C4-2B (cell line): Measurements from ENCODE around the gene HDGFL3.
"Not testable (repeated sequence)": the region's sequence is repeated elsewhere in the genome, so short reads cannot be mapped to it uniquely, and the experiment has no call there.

Experiments
- H3K27ac ChIP-seq: fragments of 450-650 bp; 2 replicates; pipeline ENCODE4 v1.5.1; 2017
- ZFX ChIP-seq: fragments of 450-650 bp; IDR thresholded peaks from 2 replicates; pipeline ENCODE4 v1.6.1; 2017
- TF ChIP-seq, protein P1 (sequence below): fragments of 450-650 bp; conservative IDR thresholded peaks from 2 replicates; pipeline ENCODE4 v1.5.1; 2017; ENCODE audit warnings: mild to moderate bottlenecking

The HDGFL3 gene

DNA sequence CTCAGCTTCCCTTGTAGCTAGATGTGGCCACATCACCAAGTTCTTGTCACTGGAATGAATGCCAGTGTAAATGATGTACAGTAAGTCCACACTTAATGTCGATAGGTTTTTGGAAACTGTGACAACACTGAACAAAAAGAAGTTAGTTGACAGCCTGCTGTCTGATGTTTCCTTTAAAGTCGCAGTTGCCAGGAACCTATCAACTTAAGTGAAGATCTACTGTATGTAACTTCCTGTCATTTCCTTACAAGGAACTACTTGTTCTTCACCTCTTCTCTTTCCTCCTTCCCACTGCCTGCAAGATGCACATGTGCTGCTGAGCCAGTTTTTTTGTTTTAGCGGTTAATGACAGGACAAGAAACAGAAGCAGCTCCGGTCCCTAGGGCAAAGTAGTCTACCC is 44.6 kb downstream of the HDGFL3 start:
- H3K27ac ChIP-seq = no peak overlapping the region
- TF ChIP-seq, protein P1, sequence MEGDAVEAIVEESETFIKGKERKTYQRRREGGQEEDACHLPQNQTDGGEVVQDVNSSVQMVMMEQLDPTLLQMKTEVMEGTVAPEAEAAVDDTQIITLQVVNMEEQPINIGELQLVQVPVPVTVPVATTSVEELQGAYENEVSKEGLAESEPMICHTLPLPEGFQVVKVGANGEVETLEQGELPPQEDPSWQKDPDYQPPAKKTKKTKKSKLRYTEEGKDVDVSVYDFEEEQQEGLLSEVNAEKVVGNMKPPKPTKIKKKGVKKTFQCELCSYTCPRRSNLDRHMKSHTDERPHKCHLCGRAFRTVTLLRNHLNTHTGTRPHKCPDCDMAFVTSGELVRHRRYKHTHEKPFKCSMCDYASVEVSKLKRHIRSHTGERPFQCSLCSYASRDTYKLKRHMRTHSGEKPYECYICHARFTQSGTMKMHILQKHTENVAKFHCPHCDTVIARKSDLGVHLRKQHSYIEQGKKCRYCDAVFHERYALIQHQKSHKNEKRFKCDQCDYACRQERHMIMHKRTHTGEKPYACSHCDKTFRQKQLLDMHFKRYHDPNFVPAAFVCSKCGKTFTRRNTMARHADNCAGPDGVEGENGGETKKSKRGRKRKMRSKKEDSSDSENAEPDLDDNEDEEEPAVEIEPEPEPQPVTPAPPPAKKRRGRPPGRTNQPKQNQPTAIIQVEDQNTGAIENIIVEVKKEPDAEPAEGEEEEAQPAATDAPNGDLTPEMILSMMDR = no peak
- TF ChIP-seq ZFX = no peak

DNA sequence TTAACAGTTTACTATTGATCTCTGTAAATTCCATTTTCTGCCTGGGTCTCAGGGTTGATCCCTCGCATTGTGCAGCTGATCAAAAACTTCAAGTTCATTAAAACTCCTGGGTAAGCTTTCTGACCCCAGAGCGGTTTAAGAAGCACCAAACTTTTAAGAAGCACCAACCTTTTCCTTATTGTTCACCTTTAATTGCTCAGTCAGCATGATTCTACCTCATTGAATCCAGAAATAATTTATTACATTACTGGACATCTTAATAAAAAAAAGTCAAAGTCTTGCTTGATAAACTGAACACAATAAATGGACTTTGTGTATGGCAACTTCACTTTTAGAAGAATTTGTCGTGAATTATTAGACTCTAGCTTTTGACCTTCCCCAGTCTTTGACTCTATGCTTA is 46.9 kb downstream of the HDGFL3 start:
- TF ChIP-seq, protein P1 = no peak
- no peak for TF ChIP-seq ZFX
- no peak overlapping the region for H3K27ac ChIP-seq

DNA sequence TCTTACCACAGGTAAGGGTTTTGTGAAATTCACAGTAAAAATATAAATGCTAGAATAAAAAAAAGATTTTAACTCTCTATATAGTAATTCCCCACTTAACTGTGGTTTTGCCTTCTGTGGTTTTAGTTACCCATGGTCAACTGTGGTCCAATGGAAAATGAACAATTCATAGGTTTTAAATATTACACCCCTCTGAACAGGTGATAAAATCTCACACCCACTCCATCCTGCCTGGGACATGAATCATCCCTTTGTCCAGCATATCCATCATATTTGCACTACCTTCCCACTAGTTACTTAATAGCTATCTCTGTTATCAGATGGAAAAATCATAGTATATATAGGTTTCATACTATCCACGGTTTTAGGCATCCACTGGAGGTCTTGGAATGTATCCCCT is 49.2 kb downstream of the HDGFL3 start:
- TF ChIP-seq ZFX = no peak
- TF ChIP-seq, protein P1 = no peak
- H3K27ac ChIP-seq = no peak overlapping the region

DNA sequence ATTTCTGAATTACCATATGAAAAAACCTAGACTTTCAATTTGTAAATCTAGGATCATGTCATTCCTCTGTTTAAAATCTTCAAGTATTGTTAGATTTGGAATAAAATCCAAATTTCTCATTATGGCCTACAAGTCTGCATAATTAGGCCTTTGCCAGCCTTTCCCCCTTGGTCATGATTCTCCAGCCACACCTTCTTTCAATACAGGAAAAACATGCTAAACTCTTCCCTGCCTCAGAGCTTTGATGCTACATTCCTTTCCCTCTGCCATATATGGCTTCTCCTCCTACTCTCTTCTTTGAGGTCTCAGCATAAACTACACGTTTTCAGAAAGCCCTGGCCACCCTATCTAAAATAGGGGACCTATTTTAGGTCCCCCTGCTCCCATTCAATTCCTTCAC is 51.7 kb downstream of the HDGFL3 start:
- H3K27ac ChIP-seq = no peak overlapping the region
- TF ChIP-seq ZFX = no peak
- TF ChIP-seq, protein P1 = no peak

DNA sequence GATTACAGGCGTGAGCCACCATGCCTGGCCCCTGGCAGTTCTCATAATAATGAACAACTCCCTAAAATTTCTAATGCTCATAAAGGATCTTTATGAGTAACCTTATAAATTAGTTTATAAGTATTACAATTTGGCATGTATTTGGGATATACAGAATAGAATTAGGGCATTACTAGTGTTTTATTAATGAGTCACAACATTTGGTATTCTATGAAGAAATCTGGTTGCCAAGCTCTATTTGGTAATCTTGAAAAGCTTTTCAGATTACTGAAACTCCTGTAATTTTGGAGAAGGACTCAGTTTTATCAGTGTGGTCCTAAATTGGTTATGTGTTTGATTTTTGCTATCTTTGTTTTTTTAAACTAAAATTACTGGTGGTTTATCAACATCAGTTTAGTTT is 54.3 kb downstream of the HDGFL3 start:
- no peak overlapping the region for H3K27ac ChIP-seq
- TF ChIP-seq ZFX = no peak
- TF ChIP-seq, protein P1 = no peak

DNA sequence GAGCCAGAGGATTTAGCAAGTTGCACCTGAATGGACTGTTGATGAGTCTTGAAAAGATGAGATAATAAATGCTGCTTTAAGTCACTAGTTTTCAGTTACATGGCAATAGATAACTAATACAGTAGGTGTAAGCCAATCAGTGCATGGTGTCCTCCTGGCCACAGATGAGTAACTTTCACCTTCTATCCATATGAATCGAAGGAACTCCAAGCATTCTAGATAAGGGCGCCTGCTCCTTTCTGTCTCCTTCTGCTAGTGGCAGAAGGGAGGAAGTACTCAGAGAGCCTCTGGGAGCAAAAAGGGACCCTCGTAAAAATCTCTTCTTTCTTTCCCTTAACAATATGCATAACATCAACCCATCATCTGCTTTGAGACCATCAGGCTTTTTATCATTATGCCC is 62.9 kb downstream of the HDGFL3 start:
- TF ChIP-seq, protein P1 = no peak
- TF ChIP-seq ZFX = no peak
- no peak overlapping the region for H3K27ac ChIP-seq

DNA sequence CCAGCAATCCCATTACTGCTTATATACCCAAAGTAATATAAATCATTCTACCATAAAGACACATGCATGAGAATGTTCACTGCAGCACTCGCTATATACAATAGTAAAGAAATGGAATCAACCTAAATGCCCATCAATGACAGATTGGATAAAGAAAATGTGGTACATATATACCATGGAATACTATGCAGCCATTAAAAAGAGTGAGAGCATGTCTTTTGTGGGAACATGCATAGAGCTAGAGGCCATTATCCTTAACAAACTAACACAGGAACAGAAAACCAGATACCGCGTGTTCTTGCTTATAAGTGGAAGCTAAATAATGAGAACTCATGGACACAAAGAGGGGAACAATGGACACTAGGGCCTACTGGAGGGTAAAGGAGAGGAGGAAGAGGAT is 65.5 kb downstream of the HDGFL3 start:
- H3K27ac ChIP-seq = not testable (repeated sequence)

DNA sequence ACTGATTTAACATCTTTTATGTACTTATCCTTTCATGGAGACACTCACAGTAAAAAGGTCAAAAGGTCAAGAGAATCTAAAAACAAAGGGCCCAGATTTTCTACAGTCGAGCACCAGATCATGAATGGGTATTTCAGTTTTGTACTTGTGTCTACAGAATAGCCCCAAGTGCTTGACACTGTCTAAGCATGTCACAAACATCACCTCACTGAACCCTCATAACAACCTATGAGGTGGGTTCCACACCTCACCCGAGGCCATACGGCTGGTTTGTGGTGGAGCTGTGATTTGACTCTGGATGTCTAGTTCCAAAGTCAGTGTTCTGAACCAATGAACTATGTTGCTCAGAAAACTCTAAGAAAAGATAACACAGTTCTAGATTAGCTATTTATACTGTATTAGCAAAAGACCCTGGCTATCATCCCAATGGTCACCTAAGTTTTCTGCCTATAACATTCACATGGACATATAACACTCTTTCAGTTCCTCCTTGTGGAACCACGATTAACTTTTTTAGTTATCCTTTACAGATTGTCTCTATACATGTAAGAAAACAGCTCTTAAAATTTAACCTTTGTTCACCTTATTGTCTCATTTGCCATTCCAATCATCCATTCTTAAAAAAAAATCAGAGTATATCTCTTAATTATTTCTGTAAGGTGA is 74.6 kb downstream of the HDGFL3 start:
- TF ChIP-seq, protein P1 = no peak
- no peak for TF ChIP-seq ZFX
- no peak overlapping the region for H3K27ac ChIP-seq
